ENCODE results near the gene IGF1. TPM values are rescaled to one million over a fixed set of nuclear protein-coding genes. Genes with fewer than 3 reads are reported as not detected.

Gene IGF1
- total and polyA plus RNA-seq, 10 of the 15 experiments (the other 5 are each of a cell fraction or from before 2014, with no cell fraction given): 2.4 to 9.2 (median 3.5) TPM

GRCh38 chr12:102479939-102480338, 424 bp downstream of the IGF1 start:
- intact Hi-C loops (cut with micrococcal nuclease; ENCODE audit: unreplicated experiment): loop anchor here (5.0 kb wide), 3 partner anchors 358 to 563 kb away; partner anchors contain the start of genes NUP37 and PARPBP
- H3K9me3 ChIP-seq (replicated peaks; ENCODE audit: control insufficient read depth, insufficient read depth, low read length): peaks cover 3% of the 10 kb centered on the region
- H3K27ac ChIP-seq (ENCODE audit: control insufficient read depth, insufficient read depth): peak overlapping the region; percentile 78
- POLR2A ChIA-PET: interaction anchor here (1.4 kb wide), 1 partner anchor 548 kb away, joined by 3 read pairs; no protein-coding TSS in a partner anchor
- RAD21 ChIA-PET (ENCODE audit: unreplicated experiment): interaction anchor here (1.0 to 3.1 kb wide), 6 partner anchors 23 to 543 kb away, joined by 3 to 19 read pairs (median 6); no protein-coding TSS in a partner anchor
- H3K9ac ChIP-seq (ENCODE audit: control insufficient read depth, insufficient read depth, low read length): peak overlapping the region; percentile 61; the same call in 1 of the 2 replicates
- DNase-seq (ENCODE audit: low read depth, low spot score) (no peak), ATAC-seq (no peak), FAIRE-seq (no peak)
- in situ Hi-C loops (cut with MboI): loop anchor here (5.0 kb wide), 1 partner anchor 548 kb away; no protein-coding TSS in a partner anchor
- 71% methylated on average over 4 of the region's 4 CpGs for WGBS (ENCODE audit: insufficient coverage, insufficient replicate concordance, low lambda C conversion rate, missing lambda C conversion rate)
- CTCF ChIA-PET: interaction anchor here (0.6 to 1.9 kb wide), 6 partner anchors 34 to 382 kb away, joined by 3 to 5 read pairs (median 4); no protein-coding TSS in a partner anchor
- BruUV-seq (replicated peaks): no TSS peak
- peaks cover 56% of the 10 kb centered on the region for H3K4me1 ChIP-seq (ENCODE audit: control insufficient read depth, insufficient read depth, low read length)
- 0 out of 2 replicates have a peak overlapping the region, but pooled peaks have one; percentile 59 for H3K4me3 ChIP-seq
- TF ChIP-seq ZBED1 (IDR thresholded peaks at IDR 0.05; ENCODE audit: borderline replicate concordance): no peak
- TF ChIP-seq JUND (IDR thresholded peaks at IDR 0.05; ENCODE audit: low read depth, low read length): no peak
- TF ChIP-seq SP1 (IDR thresholded peaks at IDR 0.05; ENCODE audit: low read depth, low read length): no peak
- no peak for TF ChIP-seq POLR2A (IDR thresholded peaks at IDR 0.05; ENCODE audit: low read depth, low read length)
- no peak for TF ChIP-seq TCF12 (IDR thresholded peaks at IDR 0.05; ENCODE audit: low read depth, low read length)
- TF ChIP-seq SIN3A (IDR thresholded peaks at IDR 0.05; ENCODE audit: low read depth, low read length): no peak
- TF ChIP-seq CUX1 (IDR thresholded peaks at IDR 0.05; ENCODE audit: insufficient replicate concordance, low read depth, low read length): no peak
- TF ChIP-seq ZNF687 (IDR thresholded peaks at IDR 0.05): no peak
- TF ChIP-seq PBX3 (IDR thresholded peaks at IDR 0.05; ENCODE audit: insufficient replicate concordance, low read depth, low read length): no peak
- TF ChIP-seq FOXK2 (IDR thresholded peaks at IDR 0.05): no peak
- no peak for TF ChIP-seq RAD51 (IDR thresholded peaks at IDR 0.05)
- H3K27me3 ChIP-seq (replicated peaks in 1 of 2; ENCODE audit: control insufficient read depth in 2 of 2, insufficient read depth in 2 of 2, low read length in 1 of 2): no peaks in the 10 kb centered on the region
- no peaks in the 10 kb centered on the region for H4K20me1 ChIP-seq (ENCODE audit: control insufficient read depth, insufficient read depth)
- no peaks in the 10 kb centered on the region for H3K36me3 ChIP-seq (ENCODE audit: control insufficient read depth in 2 of 2, insufficient read depth in 2 of 2, low read length in 1 of 2)
- SMC1A ChIA-PET (ENCODE audit: uncharacterized antibody, unreplicated experiment): interaction anchor here (0.6 to 2.1 kb wide), 7 partner anchors 10 to 548 kb away, joined by 3 to 13 read pairs (median 4); no protein-coding TSS in a partner anchor
- peaks cover 7% of the 10 kb centered on the region for H3K79me2 ChIP-seq (ENCODE audit: control insufficient read depth, insufficient read depth, low read length)
- peak overlapping the region; percentile 92; the same call in 1 of the 2 replicates for H3K4me2 ChIP-seq (ENCODE audit: control insufficient read depth, insufficient read depth)
- no peak overlapping the region for H2AFZ ChIP-seq (ENCODE audit: control insufficient read depth, low read depth, low read length)
